A549 (cell line): ENCODE results near the gene NGF. TPM values are rescaled to one million over a fixed set of nuclear protein-coding genes. Genes with fewer than 3 reads are reported as not detected.

Source experiments
- ATAC-seq, 2 experiments: fragments of 200-7000 bp in 1 of 2; fragments of >200 bp in 1 of 2; cut with Nextera tagmentation in 1 of 2; cut with Tn5 transposase in 1 of 2; 3 replicates each; pipeline versions ENCODE4 v1.8.0 to v1.9.1; 2018 to 2020; ENCODE audit warnings: mild to moderate bottlenecking in 1 of 2, moderate library complexity in 1 of 2
- CTCF ChIA-PET: fragments of 300-600 bp; sonication (Branson Sonifier 250); formaldehyde crosslinking; extraction: SDS; loops from one replicate; lab custom pipeline; 2021; ENCODE audit warnings: antibody characterized with exemption, inconsistent platforms; lab: Yijun Ruan, JAX
- POLR2A ChIA-PET: fragments of 350-600 bp; formaldehyde crosslinking; extraction: SDS; loops from one replicate; lab custom pipeline; 2021; ENCODE audit warnings: antibody characterized with exemption, inconsistent platforms; lab: Yijun Ruan, JAX
- DNase-seq, 2 experiments: peaks; one replicate each; pipeline versions ENCODE4 v3.0.0 to v3.0.0-alpha.2; 2011 to 2016; ENCODE audit warnings: low read depth in 1 of 2, low spot score in 1 of 2
- FAIRE-seq: peaks from 2 replicates; lab custom pipeline; 2011; peaks lifted over from hg19 to GRCh38; lab: Jason Lieb, UNC
- H3K27ac ChIP-seq, 2 experiments: fragments of >200 bp; sonication (Bioruptor Twin); formaldehyde crosslinking; 3 replicates each; pipeline ENCODE4 v1.5.1; 2016 to 2017
- H3K4me1 ChIP-seq: fragments of >200 bp; sonication (Bioruptor Twin); formaldehyde crosslinking; 3 replicates; pipeline ENCODE4 v1.6.1; 2016
- H3K4me2 ChIP-seq: fragments of >200 bp; sonication (Bioruptor Twin); formaldehyde crosslinking; 3 replicates; pipeline ENCODE4 v1.6.1; 2016
- H3K4me3 ChIP-seq: fragments of >200 bp; sonication (Bioruptor Twin); formaldehyde crosslinking; 3 replicates; pipeline ENCODE4 v1.5.1; 2016
- H3K9me3 ChIP-seq: fragments of >200 bp; sonication (Bioruptor Twin); formaldehyde crosslinking; 3 replicates; pipeline ENCODE4 v1.6.1; 2016
- CBX2 ChIP-seq: fragments of 200-600 bp; sonication (generic); IDR thresholded peaks from 2 replicates; pipeline ENCODE4 v1.6.1; 2016; ENCODE audit warnings: low read depth, mild to moderate bottlenecking, borderline replicate concordance
- CBX8 ChIP-seq: fragments of 200-600 bp; sonication (generic); IDR thresholded peaks from 2 replicates; pipeline ENCODE4 v1.6.1; 2016
- CHD2 ChIP-seq: fragments of 150-350 bp; IDR thresholded peaks from 2 replicates; pipeline ENCODE4 v1.6.1; 2014; ENCODE audit warnings: low read length; ENCODE audit not compliant: partially characterized antibody
- E2F6 ChIP-seq: IDR thresholded peaks from 2 replicates; pipeline ENCODE4 v1.6.1; 2012; ENCODE audit warnings: low read depth, borderline replicate concordance
- EHF ChIP-seq: fragments of 250-450 bp; sonication (Bioruptor Pico); IDR thresholded peaks from 2 replicates; pipeline ENCODE4 v1.5.0; 2020; ENCODE audit warnings: mild to moderate bottlenecking
- ESRRA ChIP-seq: fragments of 150-350 bp; IDR thresholded peaks from 2 replicates; pipeline ENCODE4 v1.6.1; 2014; ENCODE audit warnings: mild to moderate bottlenecking, low read length, borderline replicate concordance
- JUNB ChIP-seq: fragments of >200 bp; sonication (Bioruptor Twin); formaldehyde crosslinking; IDR thresholded peaks from 2 replicates; pipeline ENCODE4 v1.6.1; 2016
- NFE2L2 ChIP-seq: fragments of 150-350 bp; conservative IDR thresholded peaks from 2 replicates; pipeline ENCODE4 v1.6.1; 2014; ENCODE audit warnings: low read length
- NPAS2 ChIP-seq: fragments of 250-450 bp; sonication (Bioruptor Pico); IDR thresholded peaks from 2 replicates; pipeline ENCODE4 v1.8.0; 2022; ENCODE audit warnings: mild to moderate bottlenecking, moderate library complexity, borderline replicate concordance
- RCOR1 ChIP-seq: fragments of 150-350 bp; IDR thresholded peaks from 2 replicates; pipeline ENCODE4 v1.6.1; 2014; ENCODE audit warnings: antibody characterized with exemption, low read length, low read depth
- RFX5 ChIP-seq: fragments of 450-650 bp; IDR thresholded peaks from 2 replicates; pipeline ENCODE4 v1.7.1; 2014; ENCODE audit warnings: antibody characterized with exemption, mild to moderate bottlenecking, moderate library complexity
- SMC3 ChIP-seq: fragments of >200 bp; sonication (Bioruptor Twin); formaldehyde crosslinking; IDR thresholded peaks from 3 replicates; pipeline ENCODE4 v1.6.1; 2018; ENCODE audit warnings: inconsistent platforms
- ZC3H11A ChIP-seq: fragments of 450-650 bp; IDR thresholded peaks from 2 replicates; pipeline ENCODE4 v1.6.1; 2014; ENCODE audit warnings: antibody characterized with exemption, mild to moderate bottlenecking
- ZFP36 ChIP-seq: fragments of 450-650 bp; IDR thresholded peaks from 2 replicates; pipeline ENCODE4 v1.6.1; 2014; ENCODE audit warnings: borderline replicate concordance; ENCODE audit not compliant: partially characterized antibody
- ZNF302 ChIP-seq: fragments of 250-450 bp; sonication (Bioruptor Pico); IDR thresholded peaks from 2 replicates; pipeline ENCODE4 v1.9.0; 2021; ENCODE audit warnings: inconsistent platforms, mild to moderate bottlenecking, moderate library complexity
- WGBS: methylation state at CpG from one replicate; pipeline ENCODE4 v1.1.6; 2017; ENCODE audit errors: missing lambda C conversion rate; 5-methylcytosine and 5-hydroxymethylcytosine counted together
- polyA plus RNA-seq, 4 experiments: library from polyadenylated mRNA; depleted of rRNA in 3 of 4; stranded (reverse); fragments of >200 nt; fragmentation: RNase III in 1 of 4; extraction: RNeasy Plus Mini Kit Qiagen cat#74134 plus additional on column Dnase treatment in 1 of 4; gene quantifications; 2 replicates in 3 of 4; 3 replicates in 1 of 4; pipeline ENCODE4 v1.2.3, GENCODE V29; 2011 to 2017
- TF ChIP-seq, protein P1 (sequence below): fragments of 200-600 bp; sonication (generic); IDR thresholded peaks from 2 replicates; pipeline ENCODE4 v1.6.1; 2016; ENCODE audit warnings: antibody characterized with exemption, mild to moderate bottlenecking, moderate library complexity
- TF ChIP-seq, protein P2 (sequence below): fragments of 250-450 bp; sonication (Bioruptor Pico); IDR thresholded peaks from 2 replicates; pipeline ENCODE4 v1.5.0; 2020; ENCODE audit warnings: low read depth, mild to moderate bottlenecking, moderate library complexity
- TF ChIP-seq, protein P3 (sequence below): fragments of >200 bp; sonication (Bioruptor Twin); formaldehyde crosslinking; IDR thresholded peaks from 2 replicates; pipeline ENCODE4 v1.6.1; 2016
- TF ChIP-seq, protein P4 (sequence below): fragments of 250-450 bp; sonication (Bioruptor Pico); IDR thresholded peaks from 2 replicates; pipeline ENCODE4 v1.5.0; 2021; ENCODE audit warnings: mild to moderate bottlenecking, moderate library complexity, borderline replicate concordance

The NGF gene
- polyA plus RNA-seq, 2 of the 4 experiments (the other 2 are of a cell fraction) = 0.71 to 1.6 TPM

DNA sequence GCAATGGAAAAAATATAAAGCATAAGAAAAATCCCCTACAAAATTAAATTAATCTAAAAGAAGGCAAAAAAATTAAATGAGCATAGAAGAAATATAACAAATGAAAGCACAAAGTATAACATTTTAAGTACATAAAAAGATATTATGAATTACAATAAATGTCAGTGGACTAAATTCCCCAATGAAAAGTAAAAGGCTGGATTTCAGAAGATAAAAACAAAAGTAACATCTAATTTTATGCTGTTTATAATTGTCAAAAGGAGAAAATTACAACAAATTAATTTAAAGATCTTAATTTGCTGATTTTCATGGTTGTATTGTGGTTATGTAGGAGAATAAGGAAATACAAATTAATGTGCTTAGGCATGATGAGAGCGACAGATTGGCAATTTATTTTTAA lies 92.8 kb downstream of the NGF start (continued):
- TF ChIP-seq, protein P1, sequence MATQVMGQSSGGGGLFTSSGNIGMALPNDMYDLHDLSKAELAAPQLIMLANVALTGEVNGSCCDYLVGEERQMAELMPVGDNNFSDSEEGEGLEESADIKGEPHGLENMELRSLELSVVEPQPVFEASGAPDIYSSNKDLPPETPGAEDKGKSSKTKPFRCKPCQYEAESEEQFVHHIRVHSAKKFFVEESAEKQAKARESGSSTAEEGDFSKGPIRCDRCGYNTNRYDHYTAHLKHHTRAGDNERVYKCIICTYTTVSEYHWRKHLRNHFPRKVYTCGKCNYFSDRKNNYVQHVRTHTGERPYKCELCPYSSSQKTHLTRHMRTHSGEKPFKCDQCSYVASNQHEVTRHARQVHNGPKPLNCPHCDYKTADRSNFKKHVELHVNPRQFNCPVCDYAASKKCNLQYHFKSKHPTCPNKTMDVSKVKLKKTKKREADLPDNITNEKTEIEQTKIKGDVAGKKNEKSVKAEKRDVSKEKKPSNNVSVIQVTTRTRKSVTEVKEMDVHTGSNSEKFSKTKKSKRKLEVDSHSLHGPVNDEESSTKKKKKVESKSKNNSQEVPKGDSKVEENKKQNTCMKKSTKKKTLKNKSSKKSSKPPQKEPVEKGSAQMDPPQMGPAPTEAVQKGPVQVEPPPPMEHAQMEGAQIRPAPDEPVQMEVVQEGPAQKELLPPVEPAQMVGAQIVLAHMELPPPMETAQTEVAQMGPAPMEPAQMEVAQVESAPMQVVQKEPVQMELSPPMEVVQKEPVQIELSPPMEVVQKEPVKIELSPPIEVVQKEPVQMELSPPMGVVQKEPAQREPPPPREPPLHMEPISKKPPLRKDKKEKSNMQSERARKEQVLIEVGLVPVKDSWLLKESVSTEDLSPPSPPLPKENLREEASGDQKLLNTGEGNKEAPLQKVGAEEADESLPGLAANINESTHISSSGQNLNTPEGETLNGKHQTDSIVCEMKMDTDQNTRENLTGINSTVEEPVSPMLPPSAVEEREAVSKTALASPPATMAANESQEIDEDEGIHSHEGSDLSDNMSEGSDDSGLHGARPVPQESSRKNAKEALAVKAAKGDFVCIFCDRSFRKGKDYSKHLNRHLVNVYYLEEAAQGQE = no peak

DNA sequence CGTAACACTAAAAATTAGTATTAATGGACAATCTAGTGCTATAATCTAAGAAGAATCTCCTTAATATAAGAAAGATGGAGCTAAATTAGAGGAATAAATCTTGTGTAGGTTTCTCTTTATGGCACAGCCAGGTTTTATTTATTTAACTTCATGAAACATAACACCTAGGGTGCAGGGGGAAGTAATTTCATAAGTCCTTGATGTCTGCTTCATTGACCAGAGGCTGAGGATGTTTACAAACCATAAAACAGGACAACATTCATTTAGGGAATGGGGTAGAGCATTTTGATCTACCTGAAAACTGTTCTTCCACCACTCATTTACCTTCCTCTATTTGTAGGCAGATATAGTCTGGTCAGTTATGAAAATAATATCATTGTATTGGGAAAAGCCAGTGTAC lies 95.5 kb downstream of the NGF start:
- ATAC-seq (no peak), DNase-seq (no peak), FAIRE-seq (no peak)
- H3K4me2 ChIP-seq = no peak overlapping the region
- 100% methylated on average over 1 of the region's 1 CpG for WGBS
- ChIA-PET CTCF (interaction anchor here (3.0 kb wide), 1 partner anchor 18 kb away, joined by 7 read pairs; no protein-coding TSS in a partner anchor), POLR2A (no interaction called here)
- TF ChIP-seq CHD2 = no peak
- TF ChIP-seq, protein P2, sequence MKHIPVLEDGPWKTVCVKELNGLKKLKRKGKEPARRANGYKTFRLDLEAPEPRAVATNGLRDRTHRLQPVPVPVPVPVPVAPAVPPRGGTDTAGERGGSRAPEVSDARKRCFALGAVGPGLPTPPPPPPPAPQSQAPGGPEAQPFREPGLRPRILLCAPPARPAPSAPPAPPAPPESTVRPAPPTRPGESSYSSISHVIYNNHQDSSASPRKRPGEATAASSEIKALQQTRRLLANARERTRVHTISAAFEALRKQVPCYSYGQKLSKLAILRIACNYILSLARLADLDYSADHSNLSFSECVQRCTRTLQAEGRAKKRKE = no peak
- no peak for TF ChIP-seq NFE2L2
- no peak for TF ChIP-seq JUNB
- TF ChIP-seq SMC3 = no peak
- TF ChIP-seq RFX5 = no peak
- TF ChIP-seq ZC3H11A = no peak
- TF ChIP-seq E2F6 = no peak
- TF ChIP-seq, protein P3, sequence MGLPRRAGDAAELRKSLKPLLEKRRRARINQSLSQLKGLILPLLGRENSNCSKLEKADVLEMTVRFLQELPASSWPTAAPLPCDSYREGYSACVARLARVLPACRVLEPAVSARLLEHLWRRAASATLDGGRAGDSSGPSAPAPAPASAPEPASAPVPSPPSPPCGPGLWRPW = no peak
- TF ChIP-seq EHF (CRISPR knock-in tag) = no peak
- TF ChIP-seq, protein P4, sequence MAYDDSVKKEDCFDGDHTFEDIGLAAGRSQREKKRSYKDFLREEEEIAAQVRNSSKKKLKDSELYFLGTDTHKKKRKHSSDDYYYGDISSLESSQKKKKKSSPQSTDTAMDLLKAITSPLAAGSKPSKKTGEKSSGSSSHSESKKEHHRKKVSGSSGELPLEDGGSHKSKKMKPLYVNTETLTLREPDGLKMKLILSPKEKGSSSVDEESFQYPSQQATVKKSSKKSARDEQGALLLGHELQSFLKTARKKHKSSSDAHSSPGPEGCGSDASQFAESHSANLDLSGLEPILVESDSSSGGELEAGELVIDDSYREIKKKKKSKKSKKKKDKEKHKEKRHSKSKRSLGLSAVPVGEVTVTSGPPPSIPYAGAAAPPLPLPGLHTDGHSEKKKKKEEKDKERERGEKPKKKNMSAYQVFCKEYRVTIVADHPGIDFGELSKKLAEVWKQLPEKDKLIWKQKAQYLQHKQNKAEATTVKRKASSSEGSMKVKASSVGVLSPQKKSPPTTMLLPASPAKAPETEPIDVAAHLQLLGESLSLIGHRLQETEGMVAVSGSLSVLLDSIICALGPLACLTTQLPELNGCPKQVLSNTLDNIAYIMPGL (CRISPR knock-in tag) = no peak
- TF ChIP-seq ESRRA = no peak
- no peak for TF ChIP-seq NPAS2
- no peak for TF ChIP-seq ZNF302 (CRISPR knock-in tag)
- no peak for TF ChIP-seq CBX2
- TF ChIP-seq ZFP36 = no peak
- no peak for TF ChIP-seq CBX8
- no peak for TF ChIP-seq RCOR1
- H3K4me1 ChIP-seq = no peaks in the 10 kb centered on the region
- H3K27ac ChIP-seq = no peak overlapping the region
- no peak overlapping the region for H3K4me3 ChIP-seq
- H3K9me3 ChIP-seq = no peaks in the 10 kb centered on the region; the same call in 2 of the 3 replicates
